ENCODE data around the gene SSH2. TPM values are rescaled to one million over a fixed set of nuclear protein-coding genes. Genes with fewer than 3 reads are reported as not detected.

Gene SSH2
- total and polyA plus RNA-seq, 3 donors from 2014 or later, result 31.0 to 62.3 (median 37.4) TPM

GRCh38 chr17:29954405-29954804, 24.4 kb upstream of the SSH2 start:
- intact Hi-C loops (cut with DNase I; ENCODE audit: low total_unique reads), result no loop called here

GRCh38 chr17:29949696-29950095, 19.7 kb upstream of the SSH2 start:
- TF ChIP-seq POLR2A (IDR thresholded peaks at IDR 0.05) (no peak), CTCF (IDR thresholded peaks at IDR 0.05) (no peak)
- no peak for DNase-seq
- intact Hi-C loops (cut with DNase I; ENCODE audit: low total_unique reads), result no loop called here

More at GRCh38 chr17:29954405-29954804, 24.4 kb upstream of the SSH2 start:
- H3K27me3 ChIP-seq, result no peaks in the 10 kb centered on the region
- H3K4me3 ChIP-seq, result no peak overlapping the region
- WGBS, 2 donors, result 86 to 100% methylated on average over 2 to 4 of the region's 4 CpGs
- H3K36me3 ChIP-seq (ENCODE audit: low read depth, missing control alignments), result no peaks in the 10 kb centered on the region
- H3K27ac ChIP-seq, result no peak overlapping the region
- DNase-seq, result no peak
- H3K4me1 ChIP-seq, result no peaks in the 10 kb centered on the region
- H3K9me3 ChIP-seq, result no peaks in the 10 kb centered on the region
- TF ChIP-seq CTCF (IDR thresholded peaks at IDR 0.05) (no peak), POLR2A (IDR thresholded peaks at IDR 0.05) (no peak)

GRCh38 chr17:29948448-29949215, 18.6 kb upstream of the SSH2 start:
- intact Hi-C loops (cut with DNase I; ENCODE audit: low total_unique reads), result no loop called here
- Histone ChIP-seq H3K27me3 (no peaks in the 10 kb centered on the region), H3K9me3 (no peaks in the 10 kb centered on the region), H3K36me3 (ENCODE audit: low read depth, missing control alignments) (no peaks in the 10 kb centered on the region), H3K27ac (no peak overlapping the region), H3K4me3 (no peak overlapping the region), H3K4me1 (no peaks in the 10 kb centered on the region)
- no peak for TF ChIP-seq CTCF (IDR thresholded peaks at IDR 0.05)
- TF ChIP-seq POLR2A (IDR thresholded peaks at IDR 0.05), result no peak
- no peak for DNase-seq
- WGBS, 2 donors, result 68 to 79% methylated on average over 3 of the region's 3 CpGs

More at GRCh38 chr17:29949696-29950095, 19.7 kb upstream of the SSH2 start:
- H3K4me3 ChIP-seq, result no peak overlapping the region
- H3K36me3 ChIP-seq (ENCODE audit: low read depth, missing control alignments), result no peaks in the 10 kb centered on the region
- H3K27ac ChIP-seq, result no peak overlapping the region
- H3K4me1 ChIP-seq, result no peaks in the 10 kb centered on the region
- no peaks in the 10 kb centered on the region for H3K9me3 ChIP-seq
- H3K27me3 ChIP-seq, result no peaks in the 10 kb centered on the region

- intact Hi-C loops (cut with DNase I; ENCODE audit: low total_unique reads), result no loop called here
- 88 to 92% methylated on average over 2 of the region's 2 CpGs for WGBS, 2 donors
- TF ChIP-seq POLR2A (IDR thresholded peaks at IDR 0.05), result no peak
- no peak for TF ChIP-seq CTCF (IDR thresholded peaks at IDR 0.05)
- no peak for DNase-seq
- no peaks in the 10 kb centered on the region for H3K9me3 ChIP-seq
- no peak overlapping the region for H3K4me3 ChIP-seq
- H3K27me3 ChIP-seq, result no peaks in the 10 kb centered on the region
- H3K4me1 ChIP-seq, result no peaks in the 10 kb centered on the region
- no peak overlapping the region for H3K27ac ChIP-seq
- H3K36me3 ChIP-seq (ENCODE audit: low read depth, missing control alignments), result no peaks in the 10 kb centered on the region
Observed at GRCh38 chr17:29945281-29945680, 15.3 kb upstream of the SSH2 start.

GRCh38 chr17:29941334-29941733, 11.3 kb upstream of the SSH2 start, which contains the start of gene EFCAB5:
Gene EFCAB5, plus strand, starts transcription at chr17:29941634. Its CDS starts 163 bp downstream, at chr17:29941797.
- Histone ChIP-seq H3K9me3 (no peaks in the 10 kb centered on the region), H3K27me3 (no peaks in the 10 kb centered on the region), H3K36me3 (ENCODE audit: low read depth, missing control alignments) (no peaks in the 10 kb centered on the region), H3K4me1 (no peaks in the 10 kb centered on the region), H3K4me3 (no peak within 1 kb of the TSS), H3K27ac (no peak within 1 kb of the TSS)
- WGBS, 2 donors, result 73 to 77% methylated on average over 1 of the region's 1 CpG
- DNase-seq, result no peak
- intact Hi-C loops (cut with DNase I; ENCODE audit: low total_unique reads), result no loop called here
- no peak for TF ChIP-seq CTCF (IDR thresholded peaks at IDR 0.05)
- no peak for TF ChIP-seq POLR2A (IDR thresholded peaks at IDR 0.05)
